GM18505 (cell line): Measurements from ENCODE around the gene WBP4.
"Not testable (repeated sequence)": the region's sequence is repeated elsewhere in the genome, so short reads cannot be mapped to it uniquely, and the experiment has no call there.

Experiments
- ATAC-seq: cut with Tn5 transposase; IDR thresholded peaks from one replicate; pipeline ENCODE4 v1.9.1; 2021; ENCODE audit not compliant: unreplicated experiment
- POLR2A ChIP-seq: IDR thresholded peaks from 4 replicates; pipeline ENCODE4 v1.6.1; 2011; ENCODE audit warnings: borderline replicate concordance; ENCODE audit not compliant: insufficient read depth, insufficient read length; ENCODE audit errors: extremely low read depth

Gene WBP4

DNA sequence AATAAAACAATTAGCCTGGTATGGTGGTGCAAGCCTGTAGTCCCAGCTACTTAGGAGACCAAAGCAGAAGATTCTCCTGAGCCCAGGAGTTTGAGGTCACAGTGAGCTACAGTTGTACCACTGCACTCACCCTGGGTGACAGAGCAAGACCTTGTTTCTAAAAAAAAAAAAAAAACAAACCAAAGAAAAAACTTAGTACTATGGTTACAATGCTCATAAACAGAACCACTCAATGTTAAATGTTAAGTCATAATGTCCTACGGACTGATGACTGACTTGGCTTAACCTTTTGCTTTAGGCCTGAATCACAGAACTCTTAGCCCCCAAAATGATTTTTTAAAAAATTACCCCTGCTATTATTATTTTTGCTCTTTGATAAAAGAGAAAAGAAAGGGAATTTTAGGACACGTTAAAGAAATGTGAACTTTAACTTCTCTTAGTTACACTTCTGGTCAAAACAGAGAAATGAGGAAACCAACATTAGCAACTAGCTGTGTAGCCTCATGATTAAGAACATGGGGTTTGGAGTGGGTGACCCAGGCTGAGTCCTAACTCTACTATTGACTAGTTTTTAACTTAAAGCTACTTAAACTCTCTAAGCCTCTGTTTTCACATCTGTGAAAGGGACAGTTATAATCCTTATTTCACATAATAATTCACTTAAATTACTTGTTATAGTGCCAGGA, 28.5 kb upstream of the WBP4 start:
- ATAC-seq: no peak
- no peak for TF ChIP-seq POLR2A

DNA sequence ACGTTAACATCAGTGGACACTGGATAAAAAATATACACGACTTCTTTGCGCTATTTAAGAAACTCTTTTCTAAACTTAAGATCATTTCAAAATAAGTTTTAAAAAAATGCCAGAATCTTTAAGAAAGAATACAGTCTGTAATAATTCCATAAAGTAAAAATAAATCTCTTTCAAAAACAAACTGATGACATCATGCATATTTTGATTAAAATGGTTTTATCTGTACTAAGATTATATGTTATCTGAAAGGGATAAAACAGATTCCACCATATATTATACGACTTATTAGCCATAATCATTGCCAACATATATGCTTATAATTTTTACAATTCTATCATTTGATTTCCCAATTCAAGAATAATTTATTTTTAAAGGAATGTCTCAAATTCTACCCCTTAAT, 26.9 kb upstream of the WBP4 start:
- TF ChIP-seq POLR2A: no peak
- ATAC-seq: no peak

DNA sequence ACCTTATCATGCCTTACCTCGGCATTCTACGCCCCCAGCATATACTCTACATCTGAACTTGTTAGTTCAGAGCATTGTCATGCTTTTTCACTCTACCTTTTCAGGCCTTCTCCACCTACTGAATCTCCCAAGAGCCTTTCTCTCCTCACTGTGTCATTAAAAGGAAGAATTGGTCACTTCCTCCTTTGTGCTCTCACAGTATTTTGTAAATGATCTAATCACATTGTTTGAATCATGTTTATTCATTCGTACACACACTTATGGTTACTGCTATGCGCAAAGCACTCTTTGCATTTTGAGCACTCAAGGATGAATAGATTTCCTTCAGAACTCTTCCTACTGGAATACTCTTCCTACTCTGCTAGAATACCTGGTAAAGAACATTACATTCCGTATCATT, 26.4 kb upstream of the WBP4 start:
- ATAC-seq: no peak
- no peak for TF ChIP-seq POLR2A

DNA sequence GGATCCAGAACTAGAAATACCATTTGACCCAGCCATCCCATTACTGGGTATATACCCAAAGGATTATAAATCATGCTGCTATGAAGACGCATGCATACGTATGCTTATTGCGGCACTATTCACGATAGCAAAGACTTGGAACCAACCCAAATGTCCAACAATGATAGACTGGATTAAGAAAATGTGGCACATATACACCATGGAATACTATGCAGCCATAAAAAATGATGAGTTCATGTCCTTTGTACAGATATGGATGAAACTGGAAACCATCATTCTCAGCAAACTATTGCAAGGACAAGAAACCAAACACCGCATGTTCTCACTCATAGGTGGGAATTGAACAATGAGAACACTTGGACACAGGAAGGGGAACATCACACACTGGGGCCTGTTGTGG, 24.8 kb upstream of the WBP4 start:
- not testable (repeated sequence) for ATAC-seq

GRCh38 chr13:41039746-41040145, 21.6 kb upstream of the WBP4 start:
- no peak for TF ChIP-seq POLR2A

GRCh38 chr13:41040584-41041334, 20.6 kb upstream of the WBP4 start:
- TF ChIP-seq POLR2A: no peak
- ATAC-seq: no peak

More at GRCh38 chr13:41039746-41040145, 21.6 kb upstream of the WBP4 start:
- no peak for ATAC-seq

- ATAC-seq: not testable (repeated sequence)
Observed at GRCh38 chr13:41042419-41042818, 18.9 kb upstream of the WBP4 start.

DNA sequence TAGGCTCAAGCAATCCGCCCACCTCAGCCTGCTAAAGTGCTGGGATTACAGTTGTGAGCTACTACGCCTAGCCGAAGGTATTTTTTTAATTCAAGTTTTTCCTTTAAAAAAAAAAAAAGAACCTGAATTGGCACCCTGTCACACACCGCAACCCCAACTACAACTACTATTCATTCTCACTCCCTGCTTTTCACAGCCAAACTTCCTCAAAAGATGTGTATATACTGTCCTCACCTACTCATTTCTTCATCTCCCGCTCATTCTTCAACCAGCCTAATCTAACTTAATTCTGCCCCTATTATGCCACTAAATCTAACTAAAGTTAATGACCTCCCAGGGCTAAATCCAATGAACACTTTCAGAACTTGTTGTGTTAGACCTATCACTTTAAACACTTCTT, 12.7 kb upstream of the WBP4 start:
- TF ChIP-seq POLR2A: no peak
- ATAC-seq: no peak

- ATAC-seq: no peak
- TF ChIP-seq POLR2A: no peak
Observed at GRCh38 chr13:41049480-41050440, 11.5 kb upstream of the WBP4 start.

DNA sequence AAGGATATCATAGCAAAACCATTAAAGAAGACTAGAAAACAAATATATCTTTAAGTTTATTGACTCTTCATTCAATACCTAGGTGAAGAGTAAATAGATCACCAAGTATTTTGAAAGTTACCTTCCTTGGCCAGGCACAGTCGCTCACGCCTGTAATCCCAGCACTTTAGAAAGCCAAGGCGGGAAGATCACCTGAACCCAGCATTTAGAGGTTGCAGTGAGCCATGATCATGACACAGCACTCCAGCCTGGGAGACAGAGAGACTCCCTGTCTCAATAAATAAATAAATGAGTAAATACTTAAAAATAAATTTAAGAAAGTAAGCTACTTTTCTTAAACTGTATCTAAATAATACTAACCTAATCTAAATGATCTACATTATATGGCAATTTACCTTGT, 8.9 kb upstream of the WBP4 start:
- TF ChIP-seq POLR2A: no peak
- no peak for ATAC-seq

- TF ChIP-seq POLR2A: no peak
- peak; percentile 69 for ATAC-seq
Observed at GRCh38 chr13:41053384-41053826, 7.9 kb upstream of the WBP4 start.

DNA sequence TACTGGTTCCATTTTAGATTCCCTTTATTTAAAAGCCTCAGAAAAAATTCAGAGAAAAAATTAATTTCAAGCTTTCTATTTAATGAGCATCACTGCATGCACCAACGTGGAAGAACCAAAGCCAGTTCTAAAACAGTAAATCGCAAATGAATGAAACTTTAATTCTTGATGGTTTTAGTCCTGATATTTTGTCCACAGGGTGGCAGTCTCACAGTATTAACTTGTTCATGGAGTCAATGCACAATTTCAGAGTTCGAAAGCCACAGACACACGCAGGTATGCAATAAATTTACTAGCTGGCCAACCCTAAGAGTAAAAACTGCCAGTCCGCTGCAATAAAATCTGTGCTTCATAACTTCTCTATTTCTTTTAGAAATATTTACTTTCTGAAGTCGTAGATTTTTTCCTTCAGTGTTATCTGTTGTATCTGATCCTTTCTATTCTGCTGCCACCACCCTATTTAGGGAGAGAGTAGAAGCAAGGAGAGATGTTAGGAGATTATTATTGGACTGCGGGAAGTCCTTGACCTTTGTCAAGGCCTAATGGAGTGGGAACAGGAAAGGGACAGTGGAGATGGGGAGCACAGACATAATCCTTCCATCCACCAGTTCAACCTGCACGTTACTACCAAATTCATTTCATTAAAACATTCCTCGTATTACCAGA, 7.0 kb upstream of the WBP4 start:
- no peak for TF ChIP-seq POLR2A
- no peak for ATAC-seq

GRCh38 chr13:41054919-41055619, 6.2 kb upstream of the WBP4 start:
- ATAC-seq: no peak
- no peak for TF ChIP-seq POLR2A

DNA sequence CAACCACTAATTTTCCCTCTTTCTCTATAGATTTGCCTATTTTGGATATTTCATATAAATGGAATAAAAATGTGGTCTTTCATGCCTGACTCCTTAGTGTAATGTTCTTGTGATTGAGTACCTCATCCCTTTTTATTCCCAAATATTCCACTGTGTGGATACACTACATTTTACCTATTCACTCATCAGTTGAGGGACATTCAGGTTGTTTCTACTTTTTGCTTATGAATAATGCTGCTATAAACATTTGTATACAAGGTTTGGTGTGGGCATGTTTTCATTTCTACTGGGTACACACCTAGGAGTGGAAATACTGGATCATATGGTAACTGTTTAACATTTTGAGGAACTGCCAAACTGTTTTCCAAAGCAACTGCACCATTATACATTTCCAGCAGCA, 5.1 kb upstream of the WBP4 start:
- TF ChIP-seq POLR2A: no peak
- no peak for ATAC-seq
